Putamen (tissue), 1 donor: ENCODE measurements around the gene MAP4K1.

Source experiments
- DNase-seq: peaks from one replicate; pipeline ENCODE4 v3.0.0-alpha.2; 2016; ENCODE audit warnings: low spot score

Gene MAP4K1

GRCh38 chr19:38543807-38544568, 73.8 kb downstream of the MAP4K1 start:
- DNase-seq, result peak; percentile 85

- DNase-seq, result no peak
These were observed 74.4 kb downstream of the MAP4K1 start for GRCh38 chr19:38543286-38543806.

GRCh38 chr19:38542040-38542439, 75.7 kb downstream of the MAP4K1 start:
- DNase-seq, result no peak

- no peak for DNase-seq
These were observed 78.0 kb downstream of the MAP4K1 start for GRCh38 chr19:38539751-38540150.

- DNase-seq, result no peak
These were observed 78.8 kb downstream of the MAP4K1 start for GRCh38 chr19:38538793-38539528.

- DNase-seq, result peak; percentile 70
These were observed 79.4 kb downstream of the MAP4K1 start for GRCh38 chr19:38538386-38538785.
